Activated T-cell treated with anti-CD3 and anti-CD28 coated beads for 24 hours (primary cell): Measurements from ENCODE around the gene STON1.
"Not testable (repeated sequence)": the region's sequence is repeated elsewhere in the genome, so short reads cannot be mapped to it uniquely, and the experiment has no call there.

Experiments used
- DNase-seq: peaks from one replicate; pipeline ENCODE4 v3.0.0-alpha.2; 2020; ENCODE audit warnings: low read depth

Gene STON1

GRCh38 chr2:48569433-48569832 is 39.5 kb downstream of the STON1 start:
- no peak for DNase-seq

- no peak for DNase-seq
Measured at GRCh38 chr2:48572816-48573215, 42.9 kb downstream of the STON1 start.

- no peak for DNase-seq
Measured at GRCh38 chr2:48574353-48575287, 44.7 kb downstream of the STON1 start.

- DNase-seq, result no peak
Measured at GRCh38 chr2:48578313-48578712, 48.4 kb downstream of the STON1 start.

GRCh38 chr2:48583961-48584360 is 54.0 kb downstream of the STON1 start:
- DNase-seq, result no peak

GRCh38 chr2:48584551-48584950 is 54.6 kb downstream of the STON1 start:
- no peak for DNase-seq

GRCh38 chr2:48586433-48586832 is 56.5 kb downstream of the STON1 start:
- no peak for DNase-seq

- no peak for DNase-seq
Measured at GRCh38 chr2:48587560-48587959, 57.6 kb downstream of the STON1 start.

GRCh38 chr2:48587961-48588360 is 58.0 kb downstream of the STON1 start:
- no peak for DNase-seq

GRCh38 chr2:48588745-48589144 is 58.8 kb downstream of the STON1 start:
- DNase-seq, result no peak

- no peak for DNase-seq
Measured at GRCh38 chr2:48589170-48589767, 59.3 kb downstream of the STON1 start.

GRCh38 chr2:48590017-48590416 is 60.1 kb downstream of the STON1 start:
- DNase-seq, result no peak

GRCh38 chr2:48592067-48592466 is 62.1 kb downstream of the STON1 start:
- no peak for DNase-seq

GRCh38 chr2:48596751-48597150 is 66.8 kb downstream of the STON1 start:
- DNase-seq, result not testable (repeated sequence)

GRCh38 chr2:48597492-48597891 is 67.5 kb downstream of the STON1 start:
- no peak for DNase-seq

GRCh38 chr2:48600204-48600813 is 70.4 kb downstream of the STON1 start:
- no peak for DNase-seq

GRCh38 chr2:48600917-48601316 is 71.0 kb downstream of the STON1 start:
- no peak for DNase-seq

- DNase-seq, result no peak
Measured at GRCh38 chr2:48601349-48601748, 71.4 kb downstream of the STON1 start.

- no peak for DNase-seq
Measured at GRCh38 chr2:48605482-48606175, 75.7 kb downstream of the STON1 start.

GRCh38 chr2:48607307-48608014 is 77.5 kb downstream of the STON1 start:
- DNase-seq, result no peak

GRCh38 chr2:48613211-48613610 is 83.3 kb downstream of the STON1 start:
- no peak for DNase-seq

GRCh38 chr2:48614581-48614980 is 84.6 kb downstream of the STON1 start:
- DNase-seq, result not testable (repeated sequence)
